ENCODE data around the gene TREML2. TPM values are rescaled to one million over a fixed set of nuclear protein-coding genes. Genes with fewer than 3 reads are reported as not detected.

The TREML2 gene
- total RNA-seq, 1 experiment from 2014 or later: not detected

DNA sequence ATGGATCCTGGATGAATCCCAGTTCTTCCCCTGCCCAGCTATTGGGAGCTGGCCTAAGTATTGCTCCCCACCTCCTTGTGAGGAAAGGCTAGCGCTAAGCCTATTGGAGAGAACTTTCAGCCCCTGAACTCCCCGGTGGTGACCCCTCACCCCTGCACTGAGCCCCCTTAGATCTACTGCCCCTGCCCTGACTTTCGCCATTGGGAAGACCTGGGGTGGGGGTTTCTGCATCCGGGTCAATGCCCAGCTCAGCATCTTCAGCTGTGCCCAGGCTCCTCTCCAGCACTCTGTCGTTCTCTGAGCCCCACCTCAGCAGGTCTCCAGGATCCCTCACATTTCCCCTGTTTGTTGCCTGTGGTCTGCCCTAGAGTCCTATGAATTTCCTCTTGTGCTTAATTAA is 36.2 kb upstream of the TREML2 start:
- H3K4me3 ChIP-seq (replicated peaks in 1 of 2; ENCODE audit: low read depth in 1 of 2, low read length in 2 of 2): no peak overlapping the region
- no peak overlapping the region for H2AFZ ChIP-seq (ENCODE audit: low read depth, low read length, poor library complexity, severe bottlenecking)
- no peaks in the 10 kb centered on the region for H3K79me2 ChIP-seq (ENCODE audit: insufficient read depth, low read length)
- no peaks in the 10 kb centered on the region for H3K36me3 ChIP-seq (ENCODE audit: control insufficient read depth in 1 of 2, insufficient read depth in 2 of 2, low read length in 2 of 2)
- no TSS peak for BruUV-seq (replicated peaks)
- H3K27ac ChIP-seq (ENCODE audit: low read depth, low read length): no peak overlapping the region
- ChIA-PET CTCF (no interaction called here), POLR2A (no interaction called here), RAD21 (ENCODE audit: low non-redundant PET in 1 of 2, low total read pairs in 2 of 2, uncharacterized antibody in 2 of 2, unreplicated experiment in 2 of 2) (no interaction called here)
- H4K20me1 ChIP-seq (ENCODE audit: insufficient read depth): no peaks in the 10 kb centered on the region
- DNase-seq (ENCODE audit: low read depth, low spot score): no peak
- TF ChIP-seq FOSL1 (IDR thresholded peaks at IDR 0.05; ENCODE audit: low read depth) (no peak), CTCF (IDR thresholded peaks at IDR 0.05 in 2 of 3, conservative IDR thresholded peaks at IDR 0.05 in 1 of 3; ENCODE audit: borderline replicate concordance in 1 of 3, insufficient read depth in 1 of 3, low read depth in 2 of 3, low read length in 2 of 3) (no peak), EGR1 (IDR thresholded peaks at IDR 0.05; ENCODE audit: low read depth) (no peak), ZFX (IDR thresholded peaks at IDR 0.05) (no peak), CBX3 (IDR thresholded peaks at IDR 0.05; ENCODE audit: low read depth) (no peak), SRF (IDR thresholded peaks at IDR 0.05; ENCODE audit: low read depth) (no peak), JUND (IDR thresholded peaks at IDR 0.05) (no peak)
- TF ChIP-seq, protein P1, sequence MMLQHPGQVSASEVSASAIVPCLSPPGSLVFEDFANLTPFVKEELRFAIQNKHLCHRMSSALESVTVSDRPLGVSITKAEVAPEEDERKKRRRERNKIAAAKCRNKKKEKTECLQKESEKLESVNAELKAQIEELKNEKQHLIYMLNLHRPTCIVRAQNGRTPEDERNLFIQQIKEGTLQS (IDR thresholded peaks at IDR 0.05): no peak
- H3K9me2 ChIP-seq (ENCODE audit: insufficient read depth): no peaks in the 10 kb centered on the region
- no peak overlapping the region for H3K9ac ChIP-seq (ENCODE audit: low read length)
- H3K4me1 ChIP-seq (ENCODE audit: control insufficient read depth in 1 of 2, insufficient read depth in 2 of 2, low read length in 2 of 2): no peaks in the 10 kb centered on the region
- intact Hi-C loops (cut with micrococcal nuclease): no loop called here
- no peak for ATAC-seq
- H3K27me3 ChIP-seq (ENCODE audit: insufficient read depth, low read length): peaks cover 52% of the 10 kb centered on the region
- no peaks in the 10 kb centered on the region for H3K9me3 ChIP-seq (ENCODE audit: control insufficient read depth in 1 of 2, insufficient read depth in 1 of 2, low read depth in 1 of 2, low read length in 2 of 2)
- no peak overlapping the region for H3K4me2 ChIP-seq (ENCODE audit: low read length)

DNA sequence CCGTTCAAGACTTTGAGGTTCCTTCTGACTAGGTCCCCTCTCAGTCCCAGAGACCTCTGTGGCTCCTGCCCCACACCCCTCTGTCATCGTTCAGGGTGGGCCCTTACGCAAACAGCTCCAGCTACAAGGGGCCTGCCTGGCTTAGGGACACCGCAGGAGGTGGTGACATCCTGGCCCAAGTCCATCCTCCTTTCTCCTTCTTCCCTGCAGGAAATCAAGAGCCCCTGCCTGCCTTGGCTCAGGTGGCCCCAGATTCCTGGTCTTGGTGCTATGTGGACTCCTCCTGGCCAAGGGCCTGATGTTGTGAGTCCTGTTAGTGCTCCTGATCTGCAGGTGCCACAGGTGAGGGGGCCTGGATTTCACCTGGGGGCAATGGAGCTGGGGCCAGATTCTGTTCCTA is 35.3 kb upstream of the TREML2 start:
- peaks cover 51% of the 10 kb centered on the region for H3K27me3 ChIP-seq (ENCODE audit: insufficient read depth, low read length)
- no peaks in the 10 kb centered on the region for H3K36me3 ChIP-seq (ENCODE audit: control insufficient read depth in 1 of 2, insufficient read depth in 2 of 2, low read length in 2 of 2)
- ATAC-seq (no peak), DNase-seq (ENCODE audit: low read depth, low spot score) (no peak)
- no peaks in the 10 kb centered on the region for H3K9me2 ChIP-seq (ENCODE audit: insufficient read depth)
- ChIA-PET RAD21 (ENCODE audit: low non-redundant PET in 1 of 2, low total read pairs in 2 of 2, uncharacterized antibody in 2 of 2, unreplicated experiment in 2 of 2) (no interaction called here), CTCF (no interaction called here), POLR2A (no interaction called here)
- H2AFZ ChIP-seq (ENCODE audit: low read depth, low read length, poor library complexity, severe bottlenecking): no peak overlapping the region
- intact Hi-C loops (cut with micrococcal nuclease): no loop called here
- H3K4me3 ChIP-seq (replicated peaks in 1 of 2; ENCODE audit: low read depth in 1 of 2, low read length in 2 of 2): no peak overlapping the region
- H4K20me1 ChIP-seq (ENCODE audit: insufficient read depth): no peaks in the 10 kb centered on the region
- no peaks in the 10 kb centered on the region for H3K4me1 ChIP-seq (ENCODE audit: control insufficient read depth in 1 of 2, insufficient read depth in 2 of 2, low read length in 2 of 2)
- no TSS peak for BruUV-seq (replicated peaks)
- H3K79me2 ChIP-seq (ENCODE audit: insufficient read depth, low read length): no peaks in the 10 kb centered on the region
- no peak overlapping the region for H3K4me2 ChIP-seq (ENCODE audit: low read length)
- H3K9me3 ChIP-seq (ENCODE audit: control insufficient read depth in 1 of 2, insufficient read depth in 1 of 2, low read depth in 1 of 2, low read length in 2 of 2): no peaks in the 10 kb centered on the region
- H3K9ac ChIP-seq (ENCODE audit: low read length): no peak overlapping the region
- H3K27ac ChIP-seq (ENCODE audit: low read depth, low read length): no peak overlapping the region
- no peak for TF ChIP-seq RAD21 (IDR thresholded peaks at IDR 0.05; ENCODE audit: low read depth)
- TF ChIP-seq ZFX (IDR thresholded peaks at IDR 0.05): no peak
- TF ChIP-seq MAX (IDR thresholded peaks at IDR 0.05): no peak
- no peak for TF ChIP-seq ELF1 (IDR thresholded peaks at IDR 0.05; ENCODE audit: borderline replicate concordance, low read depth)
- TF ChIP-seq EZH2phosphoT487 (IDR thresholded peaks at IDR 0.05; ENCODE audit: borderline replicate concordance): no peak
- TF ChIP-seq EZH2 (IDR thresholded peaks at IDR 0.05): no peak
- no peak for TF ChIP-seq CEBPB (IDR thresholded peaks at IDR 0.05; ENCODE audit: low read depth)
- TF ChIP-seq SP1 (IDR thresholded peaks at IDR 0.05; ENCODE audit: low read depth): no peak
- TF ChIP-seq, protein P1 (IDR thresholded peaks at IDR 0.05): no peak
- TF ChIP-seq ZNF274 (IDR thresholded peaks at IDR 0.05; ENCODE audit: low read depth, low read length): no peak
- no peak for TF ChIP-seq SIN3A (IDR thresholded peaks at IDR 0.05; ENCODE audit: low read depth)
- TF ChIP-seq, protein P2, sequence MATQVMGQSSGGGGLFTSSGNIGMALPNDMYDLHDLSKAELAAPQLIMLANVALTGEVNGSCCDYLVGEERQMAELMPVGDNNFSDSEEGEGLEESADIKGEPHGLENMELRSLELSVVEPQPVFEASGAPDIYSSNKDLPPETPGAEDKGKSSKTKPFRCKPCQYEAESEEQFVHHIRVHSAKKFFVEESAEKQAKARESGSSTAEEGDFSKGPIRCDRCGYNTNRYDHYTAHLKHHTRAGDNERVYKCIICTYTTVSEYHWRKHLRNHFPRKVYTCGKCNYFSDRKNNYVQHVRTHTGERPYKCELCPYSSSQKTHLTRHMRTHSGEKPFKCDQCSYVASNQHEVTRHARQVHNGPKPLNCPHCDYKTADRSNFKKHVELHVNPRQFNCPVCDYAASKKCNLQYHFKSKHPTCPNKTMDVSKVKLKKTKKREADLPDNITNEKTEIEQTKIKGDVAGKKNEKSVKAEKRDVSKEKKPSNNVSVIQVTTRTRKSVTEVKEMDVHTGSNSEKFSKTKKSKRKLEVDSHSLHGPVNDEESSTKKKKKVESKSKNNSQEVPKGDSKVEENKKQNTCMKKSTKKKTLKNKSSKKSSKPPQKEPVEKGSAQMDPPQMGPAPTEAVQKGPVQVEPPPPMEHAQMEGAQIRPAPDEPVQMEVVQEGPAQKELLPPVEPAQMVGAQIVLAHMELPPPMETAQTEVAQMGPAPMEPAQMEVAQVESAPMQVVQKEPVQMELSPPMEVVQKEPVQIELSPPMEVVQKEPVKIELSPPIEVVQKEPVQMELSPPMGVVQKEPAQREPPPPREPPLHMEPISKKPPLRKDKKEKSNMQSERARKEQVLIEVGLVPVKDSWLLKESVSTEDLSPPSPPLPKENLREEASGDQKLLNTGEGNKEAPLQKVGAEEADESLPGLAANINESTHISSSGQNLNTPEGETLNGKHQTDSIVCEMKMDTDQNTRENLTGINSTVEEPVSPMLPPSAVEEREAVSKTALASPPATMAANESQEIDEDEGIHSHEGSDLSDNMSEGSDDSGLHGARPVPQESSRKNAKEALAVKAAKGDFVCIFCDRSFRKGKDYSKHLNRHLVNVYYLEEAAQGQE (IDR thresholded peaks at IDR 0.05; ENCODE audit: low read depth): no peak
